Esophagus squamous epithelium (tissue), 5 donors: Measurements from ENCODE around the gene LMO1. TPM values are rescaled to one million over a fixed set of nuclear protein-coding genes. Genes with fewer than 3 reads are reported as not detected.

Experiments
- DNase-seq: peaks from one replicate; lab custom pipeline; 2025; lab: John Stamatoyannopoulos, UW
- H3K27ac ChIP-seq, 4 donors: fragments of 200-600 bp; sonication (generic); one replicate each; pipeline ENCODE4 v1.5.1; 2016 to 2019; ENCODE audit warnings: mild to moderate bottlenecking in 1 of 4
- H3K27me3 ChIP-seq, 4 donors: fragments of 200-600 bp; sonication (generic); 1 replicate in 3 of 4; 2 replicates in 1 of 4; pipeline versions ENCODE4 v1.5.1 to v1.6.0; 2017 to 2021; ENCODE audit warnings: antibody characterized with exemption in 1 of 4
- H3K36me3 ChIP-seq, 3 donors: fragments of 200-600 bp; sonication (generic); one replicate each; pipeline ENCODE4 v1.5.1; 2016 to 2019
- H3K4me1 ChIP-seq, 3 donors: fragments of 200-600 bp; sonication (generic); one replicate each; pipeline ENCODE4 v1.5.1; 2017 to 2019
- H3K4me3 ChIP-seq, 4 donors: fragments of 200-600 bp; sonication (generic); 1 replicate in 3 of 4; 2 replicates in 1 of 4; pipeline ENCODE4 v1.5.1; 2016 to 2019; ENCODE audit warnings: mild to moderate bottlenecking in 2 of 4, moderate library complexity in 1 of 4
- H3K9me3 ChIP-seq, 3 donors: fragments of 200-600 bp; sonication (generic); one replicate each; pipeline ENCODE4 v1.5.1; 2016 to 2019
- POLR2A ChIP-seq, 4 donors: fragments of 450-650 bp; IDR thresholded peaks; one replicate each; pipeline ENCODE4 v1.6.1; 2017; ENCODE audit warnings: antibody characterized with exemption in 4 of 4, mild to moderate bottlenecking in 4 of 4, moderate library complexity in 3 of 4
- WGBS, 2 donors: methylation state at CpG; one replicate each; pipeline ENCODE4 v1.1.5; 2018; 5-methylcytosine and 5-hydroxymethylcytosine counted together
- intact Hi-C: fragments of 100-400 bp; cut with DNase I; formaldehyde crosslinking; loops from one replicate; pipeline ENCODE4 v1.15.0; 2022
- total RNA-seq, 4 donors: library from RNA; depleted of rRNA; stranded (reverse); fragments of >200 nt; gene quantifications; one replicate each; pipeline ENCODE4 v1.1.0, GENCODE V29; 2016
- TF ChIP-seq, protein P1 (sequence below), 6 experiments: fragments of 450-650 bp in 4 of 6; fragments of 200-600 bp in 2 of 6; sonication (generic) in 2 of 6; IDR thresholded peaks; one replicate each; pipeline ENCODE4 v1.5.1; 2016 to 2019; ENCODE audit warnings: antibody characterized with exemption in 6 of 6, mild to moderate bottlenecking in 4 of 6, moderate library complexity in 4 of 6
- donor health status: DM: yes; HTN: yes; CAD: no.

The LMO1 gene
- total RNA-seq, 4 donors from 2014 or later, result not detected

DNA sequence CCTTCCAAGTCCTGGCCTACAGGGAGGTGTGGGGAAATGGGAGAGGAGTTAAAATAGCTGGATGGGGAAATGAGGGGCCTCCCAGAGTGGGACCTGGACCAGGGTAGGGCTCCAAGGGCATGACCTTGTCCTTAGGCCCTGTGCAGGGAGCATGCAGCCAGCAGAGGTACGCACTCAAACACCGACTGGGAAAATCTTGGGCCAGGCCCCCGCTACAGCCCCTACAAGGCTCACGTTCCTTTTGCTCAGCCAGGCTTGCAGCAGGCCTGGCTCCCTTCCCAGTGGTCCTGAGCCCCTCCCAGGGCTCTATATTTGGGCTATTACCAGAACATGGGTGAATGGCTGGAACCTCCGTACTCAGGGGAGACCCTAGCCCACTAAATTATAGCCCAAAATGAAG, 31.3 kb downstream of the LMO1 start:
- H3K27me3 ChIP-seq, result peaks cover 0 to 52% (median 0%) of the 10 kb centered on the region in 4 donors
- no peak overlapping the region for H3K27ac ChIP-seq
- 80 to 88% methylated on average over 1 to 4 of the region's 5 CpGs for WGBS, 2 donors
- no peak for DNase-seq
- no peak overlapping the region for H3K4me3 ChIP-seq
- intact Hi-C loops, result no loop called here
- no peaks in the 10 kb centered on the region for H3K9me3 ChIP-seq
- no peaks in the 10 kb centered on the region for H3K36me3 ChIP-seq
- peaks cover 19 to 49% (median 21%) of the 10 kb centered on the region in 3 donors for H3K4me1 ChIP-seq
- TF ChIP-seq, protein P1, sequence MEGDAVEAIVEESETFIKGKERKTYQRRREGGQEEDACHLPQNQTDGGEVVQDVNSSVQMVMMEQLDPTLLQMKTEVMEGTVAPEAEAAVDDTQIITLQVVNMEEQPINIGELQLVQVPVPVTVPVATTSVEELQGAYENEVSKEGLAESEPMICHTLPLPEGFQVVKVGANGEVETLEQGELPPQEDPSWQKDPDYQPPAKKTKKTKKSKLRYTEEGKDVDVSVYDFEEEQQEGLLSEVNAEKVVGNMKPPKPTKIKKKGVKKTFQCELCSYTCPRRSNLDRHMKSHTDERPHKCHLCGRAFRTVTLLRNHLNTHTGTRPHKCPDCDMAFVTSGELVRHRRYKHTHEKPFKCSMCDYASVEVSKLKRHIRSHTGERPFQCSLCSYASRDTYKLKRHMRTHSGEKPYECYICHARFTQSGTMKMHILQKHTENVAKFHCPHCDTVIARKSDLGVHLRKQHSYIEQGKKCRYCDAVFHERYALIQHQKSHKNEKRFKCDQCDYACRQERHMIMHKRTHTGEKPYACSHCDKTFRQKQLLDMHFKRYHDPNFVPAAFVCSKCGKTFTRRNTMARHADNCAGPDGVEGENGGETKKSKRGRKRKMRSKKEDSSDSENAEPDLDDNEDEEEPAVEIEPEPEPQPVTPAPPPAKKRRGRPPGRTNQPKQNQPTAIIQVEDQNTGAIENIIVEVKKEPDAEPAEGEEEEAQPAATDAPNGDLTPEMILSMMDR (IDR thresholded peaks at IDR 0.05), result no peak
- no peak for TF ChIP-seq POLR2A (IDR thresholded peaks at IDR 0.05)

DNA sequence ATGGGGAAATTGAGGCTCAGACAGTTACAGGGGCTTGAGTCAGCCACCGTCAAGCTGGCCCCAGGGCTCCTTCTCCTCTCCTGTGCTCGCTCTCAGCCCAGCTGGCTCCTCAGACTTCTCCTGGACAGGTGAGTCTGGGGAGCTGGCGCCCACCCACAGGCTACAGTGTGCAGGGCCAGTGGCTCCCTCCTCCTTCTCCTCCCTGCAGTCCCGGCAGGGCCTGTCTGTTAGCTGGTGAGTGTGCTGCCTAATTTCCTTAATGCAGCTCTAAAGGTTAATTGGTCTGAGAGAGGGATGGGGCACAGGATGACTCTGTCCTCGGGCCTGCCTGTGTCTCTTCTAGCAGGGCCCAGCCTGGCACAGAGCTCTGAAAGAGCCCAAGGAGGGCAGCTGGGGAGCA, 31.7 kb downstream of the LMO1 start:
- TF ChIP-seq, protein P1 (IDR thresholded peaks at IDR 0.05), result no peak
- TF ChIP-seq POLR2A (IDR thresholded peaks at IDR 0.05), result no peak
- intact Hi-C loops, result no loop called here
- H3K27me3 ChIP-seq, result peaks cover 0 to 51% (median 0%) of the 10 kb centered on the region in 4 donors
- 50% methylated on average over 1 of the region's 5 CpGs; no CpG with 5 or more reads in 1 of the 2 donors for WGBS, 2 donors
- no peak overlapping the region for H3K4me3 ChIP-seq
- no peak overlapping the region for H3K27ac ChIP-seq
- peaks cover 21 to 53% (median 22%) of the 10 kb centered on the region in 3 donors for H3K4me1 ChIP-seq
- no peaks in the 10 kb centered on the region for H3K9me3 ChIP-seq
- no peaks in the 10 kb centered on the region for H3K36me3 ChIP-seq
- no peak for DNase-seq

DNA sequence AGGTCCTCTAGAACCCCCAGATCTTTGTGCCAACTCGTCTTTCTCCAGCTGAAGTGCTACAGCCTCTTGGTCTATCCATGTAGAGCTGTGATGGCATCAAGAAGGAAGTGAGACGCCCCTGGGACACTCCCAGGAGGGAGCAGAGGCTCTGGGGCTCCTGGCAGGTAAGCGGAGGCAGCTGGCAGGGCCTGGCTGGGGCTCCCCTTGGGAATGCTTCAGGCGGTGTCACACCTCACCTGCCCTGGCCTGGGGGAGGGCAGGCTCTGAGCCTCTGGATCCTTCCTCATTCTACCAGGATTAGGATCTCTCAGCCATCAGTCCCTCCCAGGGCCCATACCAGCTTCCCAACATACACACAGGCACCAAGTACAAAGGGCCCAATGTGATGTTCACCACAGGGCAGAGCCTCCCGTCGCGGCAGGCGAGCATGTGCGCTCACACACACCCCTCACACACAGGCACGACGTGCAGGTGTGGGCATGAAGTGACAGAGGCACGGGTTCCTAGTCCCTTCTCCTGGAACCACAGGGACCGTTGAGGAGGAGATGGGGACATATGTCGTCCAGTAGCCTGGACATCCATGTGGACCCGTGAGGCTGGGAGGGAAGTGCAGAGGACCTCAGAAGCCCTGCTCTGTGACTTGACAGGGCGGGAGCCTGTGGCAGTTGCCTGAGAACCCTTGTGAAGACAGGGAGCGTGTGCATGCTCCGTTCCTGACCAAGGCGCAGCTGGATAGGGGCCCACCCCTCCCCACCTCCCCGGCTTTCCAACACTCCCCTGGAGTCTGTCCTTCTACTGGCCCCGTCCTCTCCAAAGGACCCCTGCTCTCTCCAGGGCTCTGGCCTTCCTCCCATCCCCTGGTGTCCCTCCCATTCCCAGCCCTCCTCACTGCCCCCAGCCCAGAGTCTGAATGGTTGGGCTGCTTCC, 32.5 kb downstream of the LMO1 start:
- no peaks in the 10 kb centered on the region for H3K9me3 ChIP-seq
- WGBS, 2 donors, result 86 to 88% methylated on average over 6 to 9 of the region's 21 CpGs
- DNase-seq, result no peak
- H3K4me3 ChIP-seq, result no peak overlapping the region
- intact Hi-C loops, result no loop called here
- H3K36me3 ChIP-seq, result no peaks in the 10 kb centered on the region
- TF ChIP-seq POLR2A (IDR thresholded peaks at IDR 0.05), result no peak
- TF ChIP-seq, protein P1 (IDR thresholded peaks at IDR 0.05), result no peak
- no peak overlapping the region for H3K27ac ChIP-seq
- H3K4me1 ChIP-seq, result peaks cover 21 to 61% (median 26%) of the 10 kb centered on the region in 3 donors
- peaks cover 0 to 46% (median 0%) of the 10 kb centered on the region in 4 donors for H3K27me3 ChIP-seq

DNA sequence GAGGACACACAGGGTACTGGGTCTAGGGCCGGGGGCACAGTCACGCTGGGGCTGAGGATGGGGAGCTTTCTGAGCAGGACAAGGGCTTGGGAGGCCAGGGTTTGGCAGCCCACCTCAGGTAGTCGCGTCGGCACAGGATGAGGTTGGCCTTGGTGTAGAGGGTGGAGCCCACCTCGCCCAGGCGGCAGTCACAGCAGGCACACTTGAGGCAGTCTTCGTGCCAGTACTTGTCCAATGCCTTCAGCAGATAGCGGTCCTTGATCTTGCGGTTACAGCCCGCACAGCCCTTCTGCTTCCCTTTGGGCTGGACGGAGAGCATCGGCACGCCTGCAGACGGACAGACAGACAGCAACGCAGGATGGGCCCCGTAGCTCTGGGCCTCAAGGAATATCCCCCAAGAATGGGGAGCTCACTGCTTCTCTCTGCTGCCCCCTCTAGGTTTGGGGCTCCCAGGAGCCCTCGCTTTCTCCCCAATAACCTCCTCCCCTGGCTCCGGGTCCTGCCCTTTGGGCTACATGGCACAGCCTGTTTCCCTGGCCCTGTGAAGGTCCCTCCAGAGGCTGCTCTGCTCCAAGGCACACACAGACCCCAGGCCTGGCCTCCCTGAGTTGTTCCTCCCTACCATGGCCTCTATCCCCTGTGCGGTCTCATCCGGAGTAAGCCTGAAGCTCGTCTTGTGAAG, 33.4 kb downstream of the LMO1 start:
- Histone ChIP-seq H3K36me3 (no peaks in the 10 kb centered on the region), H3K4me1 (peaks cover 25 to 69% (median 30%) of the 10 kb centered on the region in 3 donors), H3K9me3 (no peaks in the 10 kb centered on the region), H3K4me3 (no peak overlapping the region), H3K27ac (no peak overlapping the region), H3K27me3 (peaks cover 0 to 46% (median 0%) of the 10 kb centered on the region in 4 donors)
- no peak for DNase-seq
- TF ChIP-seq, protein P1 (IDR thresholded peaks at IDR 0.05), result peak in 1 of 6 experiments; percentile 25
- no peak for TF ChIP-seq POLR2A (IDR thresholded peaks at IDR 0.05)
- intact Hi-C loops, result no loop called here
- WGBS, 2 donors, result 42 to 75% methylated on average over 14 to 21 of the region's 22 CpGs
